Testis (tissue), 2 donors: ENCODE data around the gene NHSL2.

Source experiments
- POLR2A ChIP-seq: fragments of 450-650 bp; IDR thresholded peaks from one replicate; pipeline ENCODE4 v1.6.1; 2017; ENCODE audit warnings: antibody characterized with exemption, mild to moderate bottlenecking, moderate library complexity
- TF ChIP-seq, protein P1 (sequence below), 3 experiments: fragments of 450-650 bp in 2 of 3; fragments of 200-600 bp in 1 of 3; sonication (generic) in 1 of 3; IDR thresholded peaks; one replicate each; pipeline ENCODE4 v1.5.1; 2016 to 2019; ENCODE audit warnings: antibody characterized with exemption in 3 of 3, mild to moderate bottlenecking in 2 of 3, moderate library complexity in 1 of 3

DNA sequence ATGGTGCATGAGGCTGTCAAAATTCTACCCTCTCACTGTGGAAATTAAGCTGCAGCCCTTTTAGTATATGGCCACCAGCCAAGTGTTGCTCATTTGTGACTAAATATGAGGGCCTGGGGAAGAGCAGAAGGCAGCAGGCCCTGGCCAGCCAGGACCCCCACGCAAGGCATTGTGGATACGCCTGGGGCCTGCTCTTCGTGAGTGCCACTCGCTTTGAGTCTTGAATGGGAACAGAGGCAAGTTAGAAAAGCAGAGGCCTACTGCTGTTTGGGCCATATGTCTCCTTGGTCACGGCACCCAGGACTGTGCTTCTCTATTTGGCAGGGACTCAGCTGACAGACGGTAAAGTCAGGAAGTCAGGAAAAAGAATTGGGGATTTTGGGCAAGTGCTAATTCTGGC, 210.2 kb downstream of the NHSL2 start:
- no peak for TF ChIP-seq POLR2A
- TF ChIP-seq, protein P1, sequence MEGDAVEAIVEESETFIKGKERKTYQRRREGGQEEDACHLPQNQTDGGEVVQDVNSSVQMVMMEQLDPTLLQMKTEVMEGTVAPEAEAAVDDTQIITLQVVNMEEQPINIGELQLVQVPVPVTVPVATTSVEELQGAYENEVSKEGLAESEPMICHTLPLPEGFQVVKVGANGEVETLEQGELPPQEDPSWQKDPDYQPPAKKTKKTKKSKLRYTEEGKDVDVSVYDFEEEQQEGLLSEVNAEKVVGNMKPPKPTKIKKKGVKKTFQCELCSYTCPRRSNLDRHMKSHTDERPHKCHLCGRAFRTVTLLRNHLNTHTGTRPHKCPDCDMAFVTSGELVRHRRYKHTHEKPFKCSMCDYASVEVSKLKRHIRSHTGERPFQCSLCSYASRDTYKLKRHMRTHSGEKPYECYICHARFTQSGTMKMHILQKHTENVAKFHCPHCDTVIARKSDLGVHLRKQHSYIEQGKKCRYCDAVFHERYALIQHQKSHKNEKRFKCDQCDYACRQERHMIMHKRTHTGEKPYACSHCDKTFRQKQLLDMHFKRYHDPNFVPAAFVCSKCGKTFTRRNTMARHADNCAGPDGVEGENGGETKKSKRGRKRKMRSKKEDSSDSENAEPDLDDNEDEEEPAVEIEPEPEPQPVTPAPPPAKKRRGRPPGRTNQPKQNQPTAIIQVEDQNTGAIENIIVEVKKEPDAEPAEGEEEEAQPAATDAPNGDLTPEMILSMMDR (IDR thresholded peaks at IDR 0.05) = no peak
